ENCODE measurements around the gene TPM3.
A peak's percentile ranks its signal among the peaks of the same experiment; 100 is the strongest.

TPM3 gene

GRCh38 chr1:154199563-154199879 is 7.6 kb upstream of the TPM3 start:
- no peak for TF ChIP-seq CTCF (IDR thresholded peaks at IDR 0.05; ENCODE audit: extremely low read depth, missing control alignments)
- no peak for DNase-seq (ENCODE audit: low spot score)

DNA sequence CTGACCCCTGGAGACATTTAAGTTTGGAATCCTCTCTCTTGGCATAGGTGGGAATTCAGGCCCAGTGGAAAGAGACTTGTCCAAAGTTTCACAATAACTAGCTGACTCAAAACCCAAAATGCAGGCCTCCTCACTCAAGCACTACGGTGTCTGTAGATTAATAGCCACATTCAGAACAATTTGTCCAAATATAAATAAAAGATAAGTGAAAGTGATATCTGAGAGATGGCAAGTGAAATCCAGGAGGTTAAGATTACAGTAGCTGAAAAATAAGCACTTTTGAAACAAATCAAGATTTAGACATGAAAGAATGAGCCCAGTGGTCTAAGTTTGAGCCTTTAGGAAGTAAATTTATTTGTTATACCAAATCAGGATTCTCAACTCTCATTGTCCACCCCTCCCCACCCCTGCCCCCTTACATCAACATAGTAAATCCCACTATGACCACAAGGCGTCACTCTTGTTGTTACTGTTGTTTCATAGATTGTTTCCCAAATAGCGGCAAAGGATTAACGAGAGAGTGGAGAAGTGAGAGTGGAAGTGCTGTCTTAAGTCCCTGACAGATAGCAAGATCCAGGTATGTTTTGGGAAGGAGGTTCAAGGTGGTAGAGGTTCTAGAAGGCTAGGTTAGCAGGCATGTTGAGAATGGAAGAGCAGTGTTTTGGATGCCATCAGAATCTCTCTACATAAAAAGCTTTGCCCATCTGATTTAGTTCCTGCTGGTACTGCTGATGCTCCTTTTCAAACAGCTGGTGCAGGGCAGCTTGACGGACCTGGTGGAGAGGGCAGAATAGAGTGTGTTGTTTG is 7.1 kb upstream of the TPM3 start:
- peak; percentile 52 for DNase-seq (ENCODE audit: low spot score)
- TF ChIP-seq CTCF (IDR thresholded peaks at IDR 0.05; ENCODE audit: extremely low read depth, missing control alignments), result peak; percentile 30

DNA sequence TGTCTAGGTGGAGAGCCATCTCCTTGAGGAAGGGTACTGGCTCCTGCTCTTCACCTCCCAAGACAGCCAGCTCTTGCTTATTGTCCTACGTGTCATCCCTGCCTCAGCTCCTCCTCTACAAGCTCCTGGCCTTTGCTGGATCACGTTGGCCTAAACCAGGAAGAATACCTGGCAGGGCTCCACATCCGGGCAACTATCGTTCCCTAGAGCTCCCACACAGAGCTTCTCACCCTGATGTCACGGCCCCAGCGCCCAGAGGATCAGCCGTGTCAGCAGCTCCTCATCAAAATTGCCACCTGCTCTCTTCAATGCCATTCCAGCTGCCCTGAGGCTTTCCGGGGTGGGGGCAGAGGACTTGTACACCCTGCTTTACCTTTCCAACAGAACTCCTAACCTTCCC is 1.9 kb upstream of the TPM3 start:
- no peak for DNase-seq (ENCODE audit: low spot score)
- no peak for TF ChIP-seq CTCF (IDR thresholded peaks at IDR 0.05; ENCODE audit: extremely low read depth, missing control alignments)

DNA sequence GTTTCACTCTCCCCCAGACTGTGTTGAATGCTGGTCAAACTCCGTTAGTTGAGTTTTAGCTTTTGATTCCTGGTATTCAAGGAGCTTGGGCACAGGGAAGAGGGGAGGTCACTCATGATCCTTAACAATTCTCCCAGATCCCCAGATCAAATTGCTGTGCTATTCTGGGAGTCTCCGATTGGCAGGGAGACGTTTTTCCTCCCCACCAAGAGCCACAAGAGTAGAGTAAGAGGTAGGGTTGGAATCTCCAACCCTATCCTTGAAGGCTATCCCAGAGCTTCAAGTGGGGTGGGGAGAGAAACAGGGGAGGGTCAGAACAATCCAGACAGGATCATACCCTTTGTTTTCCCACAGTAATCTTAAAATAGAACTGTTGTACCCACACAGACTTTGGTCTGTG is 576 bp upstream of the TPM3 start:
- TF ChIP-seq CTCF (IDR thresholded peaks at IDR 0.05; ENCODE audit: extremely low read depth, missing control alignments), result no peak
- no peak for DNase-seq (ENCODE audit: low spot score)

- no peak for DNase-seq (ENCODE audit: low spot score)
- TF ChIP-seq CTCF (IDR thresholded peaks at IDR 0.05; ENCODE audit: extremely low read depth, missing control alignments), result no peak
Observed at GRCh38 chr1:154190550-154190949, 1.4 kb downstream of the TPM3 start.

- DNase-seq (ENCODE audit: low spot score), result no peak
Observed at GRCh38 chr1:154186852-154187501, 4.9 kb downstream of the TPM3 start.

More at GRCh38 chr1:154186852-154187501, 4.9 kb downstream of the TPM3 start:
- TF ChIP-seq CTCF (IDR thresholded peaks at IDR 0.05; ENCODE audit: extremely low read depth, missing control alignments), result no peak

All from GM20000 (cell line).